ENCODE data around the gene GABRB1.

Gene GABRB1

GRCh38 chr4:47118192-47118929 is 87.0 kb downstream of the GABRB1 start:
- no peak for DNase-seq

- DNase-seq = no peak
Measured at GRCh38 chr4:47120783-47121182, 89.4 kb downstream of the GABRB1 start.

GRCh38 chr4:47122592-47123291 is 91.4 kb downstream of the GABRB1 start:
- peak in 1 of 2 experiments; percentile 20 for DNase-seq

- DNase-seq = no peak
Measured at GRCh38 chr4:47128991-47129390, 97.6 kb downstream of the GABRB1 start.

- no peak for DNase-seq
Measured at GRCh38 chr4:47135210-47135609, 103.8 kb downstream of the GABRB1 start.

GRCh38 chr4:47143261-47143660 is 111.9 kb downstream of the GABRB1 start:
- DNase-seq = no peak

- no peak for DNase-seq
Measured at GRCh38 chr4:47145630-47146029, 114.3 kb downstream of the GABRB1 start.

- no peak for DNase-seq
Measured at GRCh38 chr4:47154816-47155370, 123.5 kb downstream of the GABRB1 start.

- no peak for DNase-seq
Measured at GRCh38 chr4:47155919-47156318, 124.6 kb downstream of the GABRB1 start.

- DNase-seq = no peak
Measured at GRCh38 chr4:47160095-47160494, 128.7 kb downstream of the GABRB1 start.

- no peak for DNase-seq
Measured at GRCh38 chr4:47167081-47168035, 136.0 kb downstream of the GABRB1 start.

GRCh38 chr4:47184083-47184482 is 152.7 kb downstream of the GABRB1 start:
- DNase-seq = no peak

- DNase-seq = no peak
Measured at GRCh38 chr4:47185761-47186160, 154.4 kb downstream of the GABRB1 start.

- no peak for DNase-seq
Measured at GRCh38 chr4:47187608-47188007, 156.2 kb downstream of the GABRB1 start.

GRCh38 chr4:47193179-47193578 is 161.8 kb downstream of the GABRB1 start:
- no peak for DNase-seq

GRCh38 chr4:47194036-47194737 is 162.8 kb downstream of the GABRB1 start:
- no peak for DNase-seq

GRCh38 chr4:47195706-47196105 is 164.3 kb downstream of the GABRB1 start:
- DNase-seq = no peak

- no peak for DNase-seq
Measured at GRCh38 chr4:47198791-47199190, 167.4 kb downstream of the GABRB1 start.

- no peak for DNase-seq
Measured at GRCh38 chr4:47203593-47203992, 172.2 kb downstream of the GABRB1 start.

GRCh38 chr4:47207555-47207954 is 176.2 kb downstream of the GABRB1 start:
- DNase-seq = no peak

- no peak for DNase-seq
Measured at GRCh38 chr4:47209833-47210232, 178.5 kb downstream of the GABRB1 start.

- DNase-seq = no peak
Measured at GRCh38 chr4:47210828-47211227, 179.5 kb downstream of the GABRB1 start.

Measured in NCI-H1930 (cell line).